GM12892 (cell line): ENCODE results near the gene CBLB.

ENCODE experiments used
- DNase-seq: peaks from one replicate; pipeline ENCODE4 v3.0.0; 2011; ENCODE audit not compliant: insufficient read length
- FAIRE-seq: peaks from 2 replicates; lab custom pipeline; 2011; peaks lifted over from hg19 to GRCh38; lab: Jason Lieb, UNC
- POLR2A ChIP-seq: IDR thresholded peaks from 2 replicates; pipeline ENCODE4 v1.6.1; 2011; ENCODE audit warnings: low read depth, low read length, control low read depth
- POLR2AphosphoS5 ChIP-seq: IDR thresholded peaks from 2 replicates; pipeline ENCODE4 v1.6.1; 2011; ENCODE audit warnings: low read depth, low read length, control low read depth
- TAF1 ChIP-seq: IDR thresholded peaks from 2 replicates; pipeline ENCODE4 v1.6.1; 2011; ENCODE audit warnings: low read depth, mild to moderate bottlenecking, control low read depth, low read length, borderline replicate concordance

CBLB gene

GRCh38 chr3:105869531-105869833 is 670 bp upstream of the CBLB start:
- DNase-seq, result no peak
- TF ChIP-seq TAF1, result no peak
- TF ChIP-seq POLR2A, result no peak
- TF ChIP-seq POLR2AphosphoS5, result no peak
- FAIRE-seq, result no peak

GRCh38 chr3:105868431-105868741 is 426 bp downstream of the CBLB start:
- DNase-seq (peak; percentile 14), FAIRE-seq (no peak)
- TF ChIP-seq TAF1, result no peak
- TF ChIP-seq POLR2AphosphoS5, result no peak
- TF ChIP-seq POLR2A, result no peak

- TF ChIP-seq TAF1 (no peak), POLR2A (no peak), POLR2AphosphoS5 (no peak)
- peak; percentile 61 for FAIRE-seq
- DNase-seq, result no peak
Observed at GRCh38 chr3:105867712-105868430, 941 bp downstream of the CBLB start.

GRCh38 chr3:105866656-105867653 is 1.9 kb downstream of the CBLB start:
- peak; percentile 11 for DNase-seq
- no peak for FAIRE-seq
- TF ChIP-seq TAF1 (no peak), POLR2AphosphoS5 (no peak), POLR2A (no peak)

- DNase-seq (no peak), FAIRE-seq (no peak)
- TF ChIP-seq TAF1, result no peak
- TF ChIP-seq POLR2AphosphoS5, result no peak
- TF ChIP-seq POLR2A, result no peak
Observed at GRCh38 chr3:105865867-105866350, 2.9 kb downstream of the CBLB start.

GRCh38 chr3:105865016-105865623 is 3.7 kb downstream of the CBLB start:
- FAIRE-seq, result no peak
- no peak for DNase-seq
- TF ChIP-seq TAF1 (no peak), POLR2AphosphoS5 (no peak), POLR2A (no peak)

GRCh38 chr3:105864212-105864611 is 4.6 kb downstream of the CBLB start:
- no peak for FAIRE-seq
- TF ChIP-seq TAF1, result no peak
- no peak for TF ChIP-seq POLR2AphosphoS5
- no peak for TF ChIP-seq POLR2A

GRCh38 chr3:105863608-105864007 is 5.2 kb downstream of the CBLB start:
- FAIRE-seq (no peak), DNase-seq (no peak)
- no peak for TF ChIP-seq TAF1
- no peak for TF ChIP-seq POLR2AphosphoS5
- no peak for TF ChIP-seq POLR2A

More at GRCh38 chr3:105864212-105864611, 4.6 kb downstream of the CBLB start:
- no peak for DNase-seq

- DNase-seq, result peak; percentile 24
- peak; percentile 84 for FAIRE-seq
- TF ChIP-seq POLR2A, result no peak
Observed at GRCh38 chr3:105862217-105862616, 6.6 kb downstream of the CBLB start.

GRCh38 chr3:105860641-105861040 is 8.2 kb downstream of the CBLB start:
- TF ChIP-seq TAF1 (no peak), POLR2A (no peak), POLR2AphosphoS5 (no peak)

GRCh38 chr3:105858017-105858416 is 10.8 kb downstream of the CBLB start:
- no peak for TF ChIP-seq POLR2AphosphoS5
- no peak for TF ChIP-seq TAF1
- no peak for TF ChIP-seq POLR2A
- FAIRE-seq, result no peak
- DNase-seq, result no peak

More at GRCh38 chr3:105860641-105861040, 8.2 kb downstream of the CBLB start:
- FAIRE-seq (no peak), DNase-seq (no peak)
